IPS DF 6.9 (cell line): ENCODE results near the gene FAM171A1.

ENCODE experiments used
- DNase-seq: peaks from one replicate; pipeline ENCODE4 v3.0.0-alpha.2; 2013; ENCODE audit warnings: low read depth, low spot score
- H3K27ac ChIP-seq: one replicate; pipeline ENCODE4 v1.5.1; 2013; ENCODE audit warnings: low read length, control low read depth
- H3K27me3 ChIP-seq: 2 replicates; pipeline ENCODE4 v1.6.1; 2013; ENCODE audit warnings: mild to moderate bottlenecking, low read length; ENCODE audit not compliant: control insufficient read depth, insufficient read depth
- H3K36me3 ChIP-seq: 2 replicates; pipeline ENCODE4 v1.6.1; 2013; ENCODE audit warnings: low read length; ENCODE audit not compliant: control insufficient read depth, insufficient read depth
- H3K4me1 ChIP-seq: 2 replicates; pipeline ENCODE4 v1.6.1; 2013; ENCODE audit warnings: low read length; ENCODE audit not compliant: control insufficient read depth, insufficient read depth
- H3K4me3 ChIP-seq: 2 replicates; pipeline ENCODE4 v1.5.1; 2013; ENCODE audit warnings: mild to moderate bottlenecking, low read length
- H3K9me3 ChIP-seq: 2 replicates; pipeline ENCODE4 v1.6.1; 2013; ENCODE audit warnings: low read length, inconsistent platforms; ENCODE audit not compliant: control insufficient read depth, insufficient read depth
- WGBS: extraction: QIAGEN DNeasy Blood & Tissue Kit; methylation state at CpG from one replicate; pipeline ENCODE4 v1.1.7; 2013; ENCODE audit warnings: mixed read lengths, missing lambda C conversion rate; ENCODE audit not compliant: insufficient read length, insufficient coverage; 5-methylcytosine and 5-hydroxymethylcytosine counted together

The FAM171A1 gene

GRCh38 chr10:15163253-15163828 is 207.7 kb downstream of the FAM171A1 start:
- WGBS: no CpG with 5 or more reads among the region's 2 CpGs
- Histone ChIP-seq H3K4me1 (peaks cover 2% of the 10 kb centered on the region), H3K27me3 (no peaks in the 10 kb centered on the region), H3K27ac (no peak overlapping the region), H3K4me3 (no peak overlapping the region), H3K9me3 (no peaks in the 10 kb centered on the region), H3K36me3 (no peaks in the 10 kb centered on the region)
- DNase-seq: no peak
